ENCODE data around the gene ATXN10.

DNA sequence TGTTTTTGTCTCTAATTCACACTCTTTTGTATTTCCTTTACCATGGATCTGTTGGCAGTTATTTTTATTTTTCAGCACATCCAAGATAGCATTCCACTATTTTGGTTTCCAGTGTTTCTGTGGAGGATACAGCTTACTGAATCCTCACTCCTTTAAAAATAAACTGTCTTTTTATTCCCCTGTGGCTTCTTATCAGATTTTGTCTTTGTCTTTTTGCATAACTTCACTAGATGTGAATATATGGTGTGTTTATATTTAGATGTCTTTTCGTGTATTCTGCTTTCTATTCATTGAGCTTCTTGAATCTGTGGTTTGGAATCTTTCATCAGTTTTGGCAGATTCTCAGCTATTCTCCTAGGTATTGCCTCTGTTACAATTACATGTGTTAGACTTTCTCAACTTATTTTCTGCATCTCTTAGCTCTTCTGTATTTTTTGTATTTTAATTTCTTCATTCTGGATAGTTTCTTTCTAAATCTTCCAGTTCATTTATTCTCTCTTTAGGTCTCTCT is 7.4 kb upstream of the ATXN10 start:
- no peak for TF ChIP-seq EZH2 (IDR thresholded peaks at IDR 0.05; ENCODE audit: low read depth, unreplicated experiment)
- no peak for TF ChIP-seq POLR2AphosphoS5 (IDR thresholded peaks at IDR 0.05; ENCODE audit: low read depth)
- TF ChIP-seq, protein P1, sequence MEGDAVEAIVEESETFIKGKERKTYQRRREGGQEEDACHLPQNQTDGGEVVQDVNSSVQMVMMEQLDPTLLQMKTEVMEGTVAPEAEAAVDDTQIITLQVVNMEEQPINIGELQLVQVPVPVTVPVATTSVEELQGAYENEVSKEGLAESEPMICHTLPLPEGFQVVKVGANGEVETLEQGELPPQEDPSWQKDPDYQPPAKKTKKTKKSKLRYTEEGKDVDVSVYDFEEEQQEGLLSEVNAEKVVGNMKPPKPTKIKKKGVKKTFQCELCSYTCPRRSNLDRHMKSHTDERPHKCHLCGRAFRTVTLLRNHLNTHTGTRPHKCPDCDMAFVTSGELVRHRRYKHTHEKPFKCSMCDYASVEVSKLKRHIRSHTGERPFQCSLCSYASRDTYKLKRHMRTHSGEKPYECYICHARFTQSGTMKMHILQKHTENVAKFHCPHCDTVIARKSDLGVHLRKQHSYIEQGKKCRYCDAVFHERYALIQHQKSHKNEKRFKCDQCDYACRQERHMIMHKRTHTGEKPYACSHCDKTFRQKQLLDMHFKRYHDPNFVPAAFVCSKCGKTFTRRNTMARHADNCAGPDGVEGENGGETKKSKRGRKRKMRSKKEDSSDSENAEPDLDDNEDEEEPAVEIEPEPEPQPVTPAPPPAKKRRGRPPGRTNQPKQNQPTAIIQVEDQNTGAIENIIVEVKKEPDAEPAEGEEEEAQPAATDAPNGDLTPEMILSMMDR (conservative IDR thresholded peaks at IDR 0.05; ENCODE audit: low read depth in 2 of 2), result no peak
- TF ChIP-seq EZH2phosphoT487 (IDR thresholded peaks at IDR 0.05; ENCODE audit: unreplicated experiment), result no peak
- no peak for TF ChIP-seq STAT1 (IDR thresholded peaks at IDR 0.05; ENCODE audit: unreplicated experiment)
- no peak for TF ChIP-seq JUNB (IDR thresholded peaks at IDR 0.05; ENCODE audit: unreplicated experiment)
- TF ChIP-seq ZNF114 (CRISPR knock-in tag; IDR thresholded peaks at IDR 0.05), result no peak
- TF ChIP-seq, protein P2, sequence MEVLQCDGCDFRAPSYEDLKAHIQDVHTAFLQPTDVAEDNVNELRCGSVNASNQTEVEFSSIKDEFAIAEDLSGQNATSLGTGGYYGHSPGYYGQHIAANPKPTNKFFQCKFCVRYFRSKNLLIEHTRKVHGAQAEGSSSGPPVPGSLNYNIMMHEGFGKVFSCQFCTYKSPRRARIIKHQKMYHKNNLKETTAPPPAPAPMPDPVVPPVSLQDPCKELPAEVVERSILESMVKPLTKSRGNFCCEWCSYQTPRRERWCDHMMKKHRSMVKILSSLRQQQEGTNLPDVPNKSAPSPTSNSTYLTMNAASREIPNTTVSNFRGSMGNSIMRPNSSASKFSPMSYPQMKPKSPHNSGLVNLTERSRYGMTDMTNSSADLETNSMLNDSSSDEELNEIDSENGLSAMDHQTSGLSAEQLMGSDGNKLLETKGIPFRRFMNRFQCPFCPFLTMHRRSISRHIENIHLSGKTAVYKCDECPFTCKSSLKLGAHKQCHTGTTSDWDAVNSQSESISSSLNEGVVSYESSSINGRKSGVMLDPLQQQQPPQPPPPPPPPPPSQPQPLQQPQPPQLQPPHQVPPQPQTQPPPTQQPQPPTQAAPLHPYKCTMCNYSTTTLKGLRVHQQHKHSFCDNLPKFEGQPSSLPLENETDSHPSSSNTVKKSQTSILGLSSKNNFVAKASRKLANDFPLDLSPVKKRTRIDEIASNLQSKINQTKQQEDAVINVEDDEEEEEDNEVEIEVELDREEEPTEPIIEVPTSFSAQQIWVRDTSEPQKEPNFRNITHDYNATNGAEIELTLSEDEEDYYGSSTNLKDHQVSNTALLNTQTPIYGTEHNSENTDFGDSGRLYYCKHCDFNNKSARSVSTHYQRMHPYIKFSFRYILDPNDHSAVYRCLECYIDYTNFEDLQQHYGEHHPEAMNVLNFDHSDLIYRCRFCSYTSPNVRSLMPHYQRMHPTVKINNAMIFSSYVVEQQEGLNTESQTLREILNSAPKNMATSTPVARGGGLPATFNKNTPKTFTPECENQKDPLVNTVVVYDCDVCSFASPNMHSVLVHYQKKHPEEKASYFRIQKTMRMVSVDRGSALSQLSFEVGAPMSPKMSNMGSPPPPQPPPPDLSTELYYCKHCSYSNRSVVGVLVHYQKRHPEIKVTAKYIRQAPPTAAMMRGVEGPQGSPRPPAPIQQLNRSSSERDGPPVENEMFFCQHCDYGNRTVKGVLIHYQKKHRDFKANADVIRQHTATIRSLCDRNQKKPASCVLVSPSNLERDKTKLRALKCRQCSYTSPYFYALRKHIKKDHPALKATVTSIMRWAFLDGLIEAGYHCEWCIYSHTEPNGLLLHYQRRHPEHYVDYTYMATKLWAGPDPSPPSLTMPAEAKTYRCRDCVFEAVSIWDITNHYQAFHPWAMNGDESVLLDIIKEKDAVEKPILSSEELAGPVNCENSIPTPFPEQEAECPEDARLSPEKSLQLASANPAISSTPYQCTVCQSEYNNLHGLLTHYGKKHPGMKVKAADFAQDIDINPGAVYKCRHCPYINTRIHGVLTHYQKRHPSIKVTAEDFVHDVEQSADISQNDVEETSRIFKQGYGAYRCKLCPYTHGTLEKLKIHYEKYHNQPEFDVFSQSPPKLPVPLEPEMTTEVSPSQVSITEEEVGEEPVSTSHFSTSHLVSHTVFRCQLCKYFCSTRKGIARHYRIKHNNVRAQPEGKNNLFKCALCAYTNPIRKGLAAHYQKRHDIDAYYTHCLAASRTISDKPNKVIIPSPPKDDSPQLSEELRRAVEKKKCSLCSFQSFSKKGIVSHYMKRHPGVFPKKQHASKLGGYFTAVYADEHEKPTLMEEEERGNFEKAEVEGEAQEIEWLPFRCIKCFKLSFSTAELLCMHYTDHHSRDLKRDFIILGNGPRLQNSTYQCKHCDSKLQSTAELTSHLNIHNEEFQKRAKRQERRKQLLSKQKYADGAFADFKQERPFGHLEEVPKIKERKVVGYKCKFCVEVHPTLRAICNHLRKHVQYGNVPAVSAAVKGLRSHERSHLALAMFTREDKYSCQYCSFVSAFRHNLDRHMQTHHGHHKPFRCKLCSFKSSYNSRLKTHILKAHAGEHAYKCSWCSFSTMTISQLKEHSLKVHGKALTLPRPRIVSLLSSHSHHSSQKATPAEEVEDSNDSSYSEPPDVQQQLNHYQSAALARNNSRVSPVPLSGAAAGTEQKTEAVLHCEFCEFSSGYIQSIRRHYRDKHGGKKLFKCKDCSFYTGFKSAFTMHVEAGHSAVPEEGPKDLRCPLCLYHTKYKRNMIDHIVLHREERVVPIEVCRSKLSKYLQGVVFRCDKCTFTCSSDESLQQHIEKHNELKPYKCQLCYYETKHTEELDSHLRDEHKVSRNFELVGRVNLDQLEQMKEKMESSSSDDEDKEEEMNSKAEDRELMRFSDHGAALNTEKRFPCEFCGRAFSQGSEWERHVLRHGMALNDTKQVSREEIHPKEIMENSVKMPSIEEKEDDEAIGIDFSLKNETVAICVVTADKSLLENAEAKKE (CRISPR knock-in tag; IDR thresholded peaks at IDR 0.05), result no peak
- no peak for TF ChIP-seq CREB1 (CRISPR knock-in tag; IDR thresholded peaks at IDR 0.05; ENCODE audit: low read depth)
- TF ChIP-seq, protein P3, sequence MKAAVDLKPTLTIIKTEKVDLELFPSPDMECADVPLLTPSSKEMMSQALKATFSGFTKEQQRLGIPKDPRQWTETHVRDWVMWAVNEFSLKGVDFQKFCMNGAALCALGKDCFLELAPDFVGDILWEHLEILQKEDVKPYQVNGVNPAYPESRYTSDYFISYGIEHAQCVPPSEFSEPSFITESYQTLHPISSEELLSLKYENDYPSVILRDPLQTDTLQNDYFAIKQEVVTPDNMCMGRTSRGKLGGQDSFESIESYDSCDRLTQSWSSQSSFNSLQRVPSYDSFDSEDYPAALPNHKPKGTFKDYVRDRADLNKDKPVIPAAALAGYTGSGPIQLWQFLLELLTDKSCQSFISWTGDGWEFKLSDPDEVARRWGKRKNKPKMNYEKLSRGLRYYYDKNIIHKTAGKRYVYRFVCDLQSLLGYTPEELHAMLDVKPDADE (IDR thresholded peaks at IDR 0.05), result no peak
- TF ChIP-seq, protein P4, sequence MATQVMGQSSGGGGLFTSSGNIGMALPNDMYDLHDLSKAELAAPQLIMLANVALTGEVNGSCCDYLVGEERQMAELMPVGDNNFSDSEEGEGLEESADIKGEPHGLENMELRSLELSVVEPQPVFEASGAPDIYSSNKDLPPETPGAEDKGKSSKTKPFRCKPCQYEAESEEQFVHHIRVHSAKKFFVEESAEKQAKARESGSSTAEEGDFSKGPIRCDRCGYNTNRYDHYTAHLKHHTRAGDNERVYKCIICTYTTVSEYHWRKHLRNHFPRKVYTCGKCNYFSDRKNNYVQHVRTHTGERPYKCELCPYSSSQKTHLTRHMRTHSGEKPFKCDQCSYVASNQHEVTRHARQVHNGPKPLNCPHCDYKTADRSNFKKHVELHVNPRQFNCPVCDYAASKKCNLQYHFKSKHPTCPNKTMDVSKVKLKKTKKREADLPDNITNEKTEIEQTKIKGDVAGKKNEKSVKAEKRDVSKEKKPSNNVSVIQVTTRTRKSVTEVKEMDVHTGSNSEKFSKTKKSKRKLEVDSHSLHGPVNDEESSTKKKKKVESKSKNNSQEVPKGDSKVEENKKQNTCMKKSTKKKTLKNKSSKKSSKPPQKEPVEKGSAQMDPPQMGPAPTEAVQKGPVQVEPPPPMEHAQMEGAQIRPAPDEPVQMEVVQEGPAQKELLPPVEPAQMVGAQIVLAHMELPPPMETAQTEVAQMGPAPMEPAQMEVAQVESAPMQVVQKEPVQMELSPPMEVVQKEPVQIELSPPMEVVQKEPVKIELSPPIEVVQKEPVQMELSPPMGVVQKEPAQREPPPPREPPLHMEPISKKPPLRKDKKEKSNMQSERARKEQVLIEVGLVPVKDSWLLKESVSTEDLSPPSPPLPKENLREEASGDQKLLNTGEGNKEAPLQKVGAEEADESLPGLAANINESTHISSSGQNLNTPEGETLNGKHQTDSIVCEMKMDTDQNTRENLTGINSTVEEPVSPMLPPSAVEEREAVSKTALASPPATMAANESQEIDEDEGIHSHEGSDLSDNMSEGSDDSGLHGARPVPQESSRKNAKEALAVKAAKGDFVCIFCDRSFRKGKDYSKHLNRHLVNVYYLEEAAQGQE (IDR thresholded peaks at IDR 0.05; ENCODE audit: unreplicated experiment), result no peak
- TF ChIP-seq ZNF331 (CRISPR knock-in tag; IDR thresholded peaks at IDR 0.05; ENCODE audit: low read depth), result no peak

Data from GM23338 (cell line).